Caki2 (cell line): ENCODE measurements around the gene RIC8B. TPM values are rescaled to one million over a fixed set of nuclear protein-coding genes. Genes with fewer than 3 reads are reported as not detected.

Source experiments
- DNase-seq: peaks from one replicate; pipeline ENCODE4 v3.0.0-alpha.2; 2015; ENCODE audit warnings: low read depth
- in situ Hi-C: cut with HindIII; loops from 2 replicates; pipeline ENCODE4 v1.10.0; 2016; ENCODE audit warnings: low sequenced_read_pairs, low pct_unique_long_range_greater_than_20kb, mixed read lengths
- total RNA-seq: library from RNA; depleted of rRNA; stranded (reverse); fragments of >200 nt; shearing (Covaris generic); gene quantifications from 2 replicates; pipeline ENCODE4 v1.2.3, GENCODE V29; 2014; ENCODE audit warnings: low replicate concordance

RIC8B gene
- total RNA-seq, 1 experiment from 2014 or later: 6.9 TPM

DNA sequence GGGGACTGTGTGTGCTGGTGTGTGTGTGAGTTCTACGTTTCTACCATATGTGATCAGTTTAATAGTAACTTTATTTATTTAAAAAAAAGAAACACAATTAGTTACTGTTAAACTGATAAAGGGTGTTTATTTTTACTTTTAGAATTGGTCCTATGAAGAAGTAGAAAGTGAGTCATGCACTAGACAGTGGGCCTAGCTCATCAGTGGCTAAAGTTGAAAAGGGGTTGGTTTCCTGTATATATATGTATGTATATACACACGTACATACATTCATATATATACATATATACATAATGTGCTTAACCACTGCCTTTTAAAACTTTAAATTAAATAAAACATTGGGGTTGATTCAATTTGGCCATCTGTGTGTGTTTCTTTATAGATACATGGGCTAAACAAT is 112.5 kb downstream of the RIC8B start:
- no peak for DNase-seq
- in situ Hi-C loops: no loop called here

DNA sequence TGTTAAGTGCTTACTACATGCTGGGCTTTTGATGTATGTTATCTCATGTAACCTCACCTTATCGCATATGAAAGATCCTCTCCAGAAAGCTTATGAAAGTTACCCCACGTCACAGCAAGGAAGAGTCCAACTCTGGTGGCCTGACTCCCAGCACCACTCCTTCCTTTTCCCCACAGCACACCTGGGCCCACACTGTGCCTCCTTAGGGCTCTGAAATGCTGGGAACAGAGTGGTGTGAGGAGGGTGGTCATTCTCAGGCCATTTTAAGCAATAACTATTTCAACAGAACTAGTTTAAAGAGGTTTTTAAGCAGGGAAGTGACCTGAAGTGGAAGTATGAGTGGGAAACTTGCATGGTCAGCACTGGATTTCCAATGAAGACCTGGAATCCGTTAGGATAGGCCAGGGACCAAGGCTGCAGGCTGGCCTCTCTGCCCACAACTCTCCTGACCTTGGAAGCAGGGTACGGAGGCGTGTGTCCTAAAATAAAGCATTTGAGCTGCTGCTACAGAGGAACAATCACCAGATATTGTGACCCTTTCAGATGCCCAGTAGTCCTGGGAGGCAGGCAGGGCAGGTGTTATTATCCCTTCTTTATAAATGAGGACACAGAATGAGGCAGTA is 114.0 kb downstream of the RIC8B start:
- no peak for DNase-seq
- in situ Hi-C loops: no loop called here

DNA sequence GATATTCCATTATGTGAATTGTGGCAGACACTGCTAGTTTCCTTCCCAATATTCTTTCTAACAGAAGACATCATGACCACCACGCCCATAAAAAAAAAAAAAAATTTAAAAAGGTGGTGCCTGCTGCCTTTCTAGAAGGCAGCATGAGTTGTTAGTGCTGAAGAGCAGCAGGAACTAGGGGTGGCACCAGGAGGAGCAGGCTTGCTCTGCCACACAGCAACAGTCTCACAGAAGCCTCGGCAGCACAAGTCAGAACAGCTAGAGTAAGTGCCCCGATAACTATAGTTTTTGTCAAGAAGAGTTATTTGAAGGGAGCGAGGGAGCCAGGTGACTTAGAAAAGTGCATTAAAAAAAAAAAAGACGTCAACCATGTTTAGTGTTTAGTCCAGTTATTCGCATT is 114.8 kb downstream of the RIC8B start:
- DNase-seq: no peak
- in situ Hi-C loops: no loop called here

DNA sequence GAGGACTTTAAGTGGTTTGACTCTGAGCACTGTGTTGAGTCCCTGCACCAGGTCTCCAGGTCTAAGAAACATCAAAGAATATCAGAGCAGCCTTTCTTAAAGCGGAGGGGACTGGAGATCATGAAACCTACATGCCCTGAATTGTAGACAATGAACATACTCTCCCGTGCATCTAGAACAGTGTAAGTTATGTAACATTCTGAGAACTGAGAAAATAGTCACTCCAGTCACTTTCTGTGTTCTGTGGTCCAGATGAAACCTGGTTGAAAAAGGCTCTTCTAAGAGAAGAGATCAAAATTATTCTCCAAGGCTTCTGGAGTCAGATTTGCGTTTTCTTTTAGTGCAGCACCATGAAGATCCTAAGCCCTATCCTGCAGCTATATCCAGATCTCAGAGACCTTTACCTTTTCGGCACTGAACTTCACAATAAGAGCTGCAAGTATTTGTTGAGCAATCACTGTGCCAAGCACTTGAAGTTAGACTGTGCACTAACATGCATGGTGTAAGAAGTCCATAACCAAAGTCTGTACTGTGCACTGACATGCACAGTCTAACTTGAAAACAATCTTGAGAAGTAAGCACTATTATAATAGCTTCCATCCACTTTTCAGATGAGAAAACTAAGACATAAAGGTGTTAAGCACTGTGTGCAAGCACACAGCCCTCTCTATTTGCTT is 115.6 kb downstream of the RIC8B start:
- DNase-seq: no peak
- in situ Hi-C loops: no loop called here

DNA sequence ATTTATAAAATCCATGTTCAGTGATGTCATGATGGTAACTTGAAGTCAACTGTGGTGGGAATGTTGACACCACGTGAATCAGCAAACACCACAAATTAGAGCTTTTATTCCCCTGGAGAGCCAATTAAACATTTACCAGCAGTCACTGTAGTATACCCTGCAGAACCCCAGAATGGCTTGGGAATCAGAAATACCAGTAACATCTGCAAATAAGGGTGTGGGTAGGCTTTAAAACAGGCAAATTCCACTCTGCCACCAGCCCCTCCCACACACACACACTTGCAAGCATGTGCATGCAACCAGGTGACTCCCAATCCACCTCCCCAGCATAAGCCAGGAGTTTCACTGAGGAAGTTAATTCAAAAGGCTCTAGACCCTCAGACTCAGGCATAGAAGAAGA is 117.6 kb downstream of the RIC8B start:
- DNase-seq: no peak
- in situ Hi-C loops: no loop called here

DNA sequence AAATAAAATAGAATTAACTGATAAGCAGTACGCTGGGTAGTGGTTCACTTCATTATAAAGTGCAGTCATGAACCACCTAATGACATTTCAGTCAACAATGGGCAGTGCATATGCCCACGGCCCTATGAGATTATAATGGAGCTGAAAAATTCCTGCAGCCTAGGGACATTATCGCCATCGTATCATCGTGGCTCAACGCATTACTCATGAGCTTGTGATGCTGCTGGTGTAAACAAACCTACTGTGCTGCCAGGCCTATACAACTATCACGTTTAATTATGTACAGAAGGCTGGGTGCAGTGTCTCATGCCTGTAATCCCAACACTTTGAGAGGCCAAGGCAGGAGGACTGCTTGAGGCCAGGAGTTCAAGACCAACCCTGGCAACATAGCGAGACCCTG is 119.0 kb downstream of the RIC8B start:
- in situ Hi-C loops: no loop called here
- no peak for DNase-seq

DNA sequence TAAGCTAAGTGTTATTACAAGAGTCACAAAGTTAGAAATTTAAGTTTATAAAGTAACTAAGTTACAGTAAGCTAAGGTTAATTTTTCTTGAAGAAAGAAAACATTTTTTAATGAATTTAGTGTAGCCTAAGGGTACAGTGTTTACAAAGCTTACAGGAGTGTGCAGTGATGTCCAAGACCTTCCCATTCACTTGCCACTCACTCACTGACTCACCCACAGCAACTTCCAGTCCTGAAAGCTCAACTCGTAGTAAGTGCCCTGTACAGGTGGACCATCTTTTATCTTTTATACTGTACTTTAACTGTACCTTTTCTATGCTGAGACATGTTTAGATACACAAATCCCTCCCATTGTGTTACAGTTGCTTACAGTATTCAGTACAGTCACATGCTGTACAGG is 120.3 kb downstream of the RIC8B start:
- DNase-seq: no peak
- in situ Hi-C loops: no loop called here

DNA sequence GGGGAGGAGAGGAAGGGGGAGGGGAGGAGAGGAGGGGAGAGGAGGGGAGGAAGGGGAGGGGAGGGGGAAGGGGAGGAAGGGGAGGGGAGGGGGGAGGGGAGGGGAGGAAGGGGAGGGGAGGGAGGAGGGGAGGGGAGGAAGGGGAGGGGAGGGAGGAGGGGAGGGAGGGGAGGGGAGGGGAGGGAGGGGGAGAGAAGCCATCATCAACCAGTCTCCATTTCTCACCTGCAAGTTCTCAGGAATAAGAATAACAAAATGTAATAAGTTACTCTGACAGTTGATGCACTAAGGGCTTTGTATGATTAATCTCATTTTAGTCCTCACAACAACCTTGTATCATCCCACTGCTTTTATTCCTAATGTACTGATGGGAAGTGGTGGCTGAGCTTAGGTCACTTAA is 122.1 kb downstream of the RIC8B start:
- DNase-seq: no peak
- in situ Hi-C loops: no loop called here

DNA sequence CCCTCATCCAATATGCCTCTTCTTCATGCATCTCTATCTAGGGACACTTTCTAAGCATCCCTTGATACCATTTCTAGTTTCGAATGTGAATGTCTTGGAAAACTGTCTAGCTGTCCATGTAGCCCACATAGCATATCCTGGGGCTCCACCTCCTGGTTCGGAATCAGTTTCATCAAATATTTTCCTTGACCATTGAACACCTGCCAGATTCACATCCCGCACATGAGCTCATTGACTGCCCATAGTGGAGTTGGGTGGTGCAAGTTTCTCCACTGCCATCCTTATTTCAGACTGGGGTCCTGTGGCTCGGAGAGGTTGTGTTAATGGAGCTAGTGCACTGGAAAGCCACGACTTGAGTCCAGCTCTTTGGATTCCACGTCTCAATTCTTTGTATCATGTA is 122.6 kb downstream of the RIC8B start:
- DNase-seq: no peak
- in situ Hi-C loops: no loop called here

DNA sequence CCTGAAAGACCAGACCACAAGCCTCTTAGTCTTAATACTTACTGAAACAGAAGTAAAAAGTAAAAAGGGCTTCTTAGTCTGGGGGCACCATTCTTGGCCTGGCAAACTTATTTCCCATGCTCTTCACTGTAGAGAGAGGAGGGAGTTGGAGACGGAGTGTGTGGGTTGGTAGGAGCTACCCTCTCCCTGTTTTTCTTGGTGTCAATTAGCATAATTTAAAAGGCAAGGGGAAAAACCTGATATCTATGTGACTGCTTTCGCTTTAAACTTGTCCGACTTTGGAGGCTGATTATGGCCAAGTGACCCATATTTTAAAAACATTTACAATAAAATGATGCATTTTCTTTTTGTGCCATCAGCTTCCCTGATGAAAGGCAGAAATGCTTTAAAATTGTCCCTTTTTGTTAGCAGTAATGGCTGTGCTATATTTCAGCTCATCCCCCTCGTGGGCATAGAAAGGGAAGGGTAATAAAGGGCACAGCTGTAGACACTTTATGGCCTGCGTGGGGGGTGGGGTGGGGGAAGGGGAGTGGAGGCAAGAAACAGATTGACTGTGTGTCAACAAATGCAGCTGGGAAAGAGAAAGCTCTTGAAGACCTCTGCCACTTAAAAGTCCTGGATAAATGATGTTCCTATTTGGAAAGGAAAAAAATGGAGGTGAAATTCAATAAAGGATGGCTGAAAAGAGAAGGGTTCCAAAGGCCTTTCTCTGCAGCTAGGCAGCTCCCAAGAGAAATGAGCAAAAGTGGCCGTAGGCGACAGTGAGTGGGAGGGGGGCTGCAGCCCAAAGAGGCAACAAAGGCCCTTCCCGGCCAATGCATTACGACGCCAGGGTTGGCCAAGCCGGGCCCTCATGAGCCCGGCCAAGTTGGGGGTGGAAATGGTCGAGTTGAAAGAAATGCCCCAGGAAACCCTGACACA is 123.8 kb downstream of the RIC8B start:
- in situ Hi-C loops: no loop called here
- no peak for DNase-seq

DNA sequence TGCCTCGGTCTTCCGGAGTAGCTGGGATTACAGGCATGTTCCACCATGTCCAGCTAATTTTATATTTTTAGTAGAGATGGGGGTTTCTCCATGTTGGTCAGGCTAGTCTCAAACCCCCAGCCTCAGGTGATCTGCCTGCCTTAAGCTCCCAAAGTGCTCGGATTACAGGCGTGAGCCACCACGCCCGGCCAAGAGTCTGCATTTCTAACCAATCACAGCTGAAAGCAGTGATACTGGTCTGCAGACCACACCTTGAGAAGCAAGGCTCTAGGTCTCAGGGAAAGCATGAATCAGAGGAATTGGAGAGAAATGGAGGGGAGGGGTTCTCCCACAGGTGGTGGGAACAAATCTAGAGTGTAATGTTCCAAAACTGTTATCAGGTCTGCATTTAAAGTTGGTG is 126.1 kb downstream of the RIC8B start:
- in situ Hi-C loops: no loop called here
- DNase-seq: no peak

DNA sequence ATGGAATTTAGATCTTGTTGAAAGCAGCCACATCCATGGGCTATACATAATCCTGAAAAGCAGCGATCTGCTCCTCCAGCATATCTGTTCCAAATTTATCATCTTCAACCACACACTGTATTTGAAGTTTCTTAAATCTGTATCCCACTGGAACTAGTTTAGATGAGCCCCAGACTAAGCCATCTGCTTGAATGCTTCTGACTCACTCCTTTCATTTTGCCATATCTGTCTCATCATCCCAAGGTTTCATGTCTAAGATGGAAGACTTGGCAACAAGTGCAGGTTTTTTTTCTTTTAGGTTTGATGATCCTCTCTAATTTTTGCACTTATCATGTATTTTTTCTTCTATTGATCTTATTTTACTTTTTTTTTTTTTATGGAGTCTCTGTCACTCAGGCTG is 126.8 kb downstream of the RIC8B start:
- in situ Hi-C loops: no loop called here
- DNase-seq: no peak

DNA sequence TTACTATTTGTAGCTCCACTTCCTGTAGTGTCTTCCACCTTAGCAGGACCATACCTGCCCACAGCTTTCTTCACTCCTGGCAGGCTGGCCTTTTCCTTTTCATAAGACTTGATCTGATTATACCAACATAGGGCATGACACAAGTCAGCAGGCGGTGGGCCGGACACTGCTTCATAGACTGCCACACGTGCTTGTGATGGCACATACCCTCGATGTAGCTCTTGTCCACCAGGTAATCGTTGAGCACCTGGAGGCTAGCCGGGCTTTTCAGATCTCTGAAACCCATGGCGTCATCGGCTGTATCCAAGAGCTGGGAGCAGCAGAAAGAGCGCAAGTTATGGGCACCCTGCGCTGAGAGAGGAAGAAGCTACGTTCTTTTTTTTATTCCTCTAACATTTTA is 127.6 kb downstream of the RIC8B start:
- no peak for DNase-seq
- in situ Hi-C loops: no loop called here

DNA sequence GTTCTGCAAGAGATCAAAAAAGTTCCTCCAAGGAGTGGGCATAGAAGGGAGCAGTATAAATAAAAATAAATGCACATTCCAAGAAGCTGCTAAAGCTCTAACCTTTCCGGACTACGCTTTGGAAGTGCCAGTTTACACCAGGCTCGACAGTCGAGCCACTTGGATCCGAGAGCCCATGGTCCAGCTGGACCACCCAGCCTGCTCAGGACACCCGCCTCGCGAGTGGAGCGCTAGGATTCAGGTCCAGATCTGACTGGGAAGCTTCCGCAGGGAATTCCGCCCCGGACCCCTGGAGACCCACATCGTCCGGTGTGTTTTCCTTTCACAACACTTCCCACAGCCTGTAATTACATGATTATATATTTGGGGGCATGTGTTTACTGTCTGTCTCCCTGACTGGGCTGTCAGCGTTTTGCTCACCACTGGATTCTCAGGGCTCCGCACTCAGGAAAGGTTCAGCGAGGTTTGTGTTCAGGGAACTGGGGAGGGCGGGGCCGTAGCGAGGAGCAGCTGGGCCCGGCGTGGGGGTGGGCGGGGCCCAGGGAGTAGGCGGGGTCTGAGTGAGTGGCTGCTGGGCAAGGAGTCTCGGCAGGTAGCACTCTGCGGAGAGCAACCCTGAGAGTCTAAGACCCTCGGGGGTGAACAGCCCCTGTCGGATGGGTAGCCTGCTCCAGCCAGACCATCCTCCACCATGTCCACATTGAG is 128.9 kb downstream of the RIC8B start:
- DNase-seq: no peak
- in situ Hi-C loops: no loop called here

DNA sequence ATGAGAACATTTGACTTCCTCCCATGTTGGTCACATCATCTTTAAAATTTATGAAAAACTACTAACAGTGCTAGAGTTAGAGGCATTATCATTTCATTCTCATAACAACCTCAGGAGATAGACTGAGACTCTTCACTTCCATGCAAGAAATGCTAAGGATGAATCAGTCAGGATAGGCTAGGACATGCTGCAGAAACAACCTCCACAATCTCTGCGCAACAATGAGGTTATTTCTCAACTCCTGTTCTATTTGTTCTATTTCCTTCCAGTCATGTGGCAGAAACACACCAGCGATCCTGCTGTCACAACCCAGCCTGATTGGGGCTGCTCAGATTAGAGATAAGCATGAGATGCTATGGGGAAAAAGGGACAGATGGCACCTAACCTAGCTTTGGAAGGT is 132.2 kb downstream of the RIC8B start:
- in situ Hi-C loops: no loop called here
- DNase-seq: no peak

DNA sequence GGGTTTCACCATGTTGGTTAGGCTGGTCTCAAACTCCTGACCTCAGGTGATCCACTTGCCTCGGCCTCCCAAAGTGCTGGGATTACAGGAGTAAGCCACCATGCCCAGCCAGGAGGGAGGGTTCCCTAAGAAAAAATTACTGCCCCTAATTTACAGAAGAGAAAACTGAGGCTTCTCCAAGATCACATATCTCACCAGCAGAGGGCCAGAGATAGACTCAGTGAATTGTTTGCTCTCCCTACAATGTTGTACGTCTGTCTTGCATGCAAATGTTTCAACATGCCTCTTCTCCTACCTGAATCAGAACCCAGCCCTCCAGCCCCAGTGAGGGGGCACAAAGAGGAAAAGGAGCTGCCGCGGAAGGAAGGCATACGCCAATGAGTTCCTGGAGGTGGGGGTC is 132.9 kb downstream of the RIC8B start:
- DNase-seq: no peak
- in situ Hi-C loops: no loop called here

DNA sequence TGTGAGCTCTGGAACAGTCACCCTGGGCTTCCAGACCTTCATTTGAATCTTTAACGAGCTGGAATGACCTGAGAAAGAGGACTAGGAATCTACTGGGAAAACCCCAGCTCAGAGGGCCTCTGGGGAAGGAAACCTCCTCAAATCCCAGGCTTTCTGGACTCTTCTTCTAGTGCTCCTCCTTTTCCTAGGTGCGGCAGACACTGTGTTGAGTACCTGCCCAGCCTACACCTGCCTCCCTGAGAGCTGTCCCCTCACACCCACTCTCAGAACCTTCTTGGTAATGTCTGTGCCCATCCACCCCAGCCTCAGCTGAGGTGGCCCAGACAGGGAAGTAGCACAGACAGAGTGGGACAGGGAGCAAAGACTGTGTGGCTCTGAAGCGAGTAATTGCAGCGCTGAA is 133.4 kb downstream of the RIC8B start:
- in situ Hi-C loops: no loop called here

DNA sequence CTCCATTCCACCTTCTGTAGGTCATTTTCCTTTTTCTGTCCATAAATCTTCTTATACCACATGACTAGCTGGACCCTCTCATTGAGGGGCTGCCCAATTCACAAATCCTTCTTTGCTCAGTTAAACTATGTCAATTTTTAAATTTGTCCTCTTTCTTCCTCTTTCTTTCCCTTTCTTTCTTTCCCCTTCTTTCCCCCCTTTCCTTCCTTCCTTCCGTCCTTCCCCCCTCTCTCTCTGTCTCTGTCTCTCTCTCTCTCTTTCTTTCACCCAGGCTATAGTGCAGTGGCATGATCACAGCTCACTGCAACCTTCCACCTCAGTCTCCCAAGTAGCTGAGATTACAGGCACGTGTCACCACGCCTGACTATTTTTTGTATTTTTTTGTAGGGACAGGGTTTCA is 134.1 kb downstream of the RIC8B start:
- in situ Hi-C loops: no loop called here
- no peak for DNase-seq

More for the DNA sequence above, 133.4 kb downstream of the RIC8B start:
- no peak for DNase-seq

DNA sequence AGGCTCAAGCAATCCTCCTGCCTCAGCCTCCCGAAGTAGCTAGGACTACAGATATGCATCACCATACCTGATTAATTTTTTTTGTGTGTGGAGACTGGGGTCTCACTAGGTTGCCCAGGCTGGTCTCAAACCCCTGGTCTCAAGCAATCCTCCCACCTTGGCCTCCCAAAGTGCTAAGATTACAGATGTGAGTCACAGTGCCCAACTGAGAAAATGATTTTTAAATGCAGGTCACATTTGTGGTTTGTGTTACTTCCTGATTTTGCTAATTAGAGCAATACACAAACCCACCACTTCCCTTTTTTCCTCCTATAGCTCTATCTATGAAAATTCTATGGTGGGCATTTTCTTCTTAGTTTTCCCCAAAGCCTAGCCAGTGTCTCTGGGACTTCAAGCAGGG is 135.7 kb downstream of the RIC8B start:
- in situ Hi-C loops: no loop called here

More for the DNA sequence above, 135.7 kb downstream of the RIC8B start:
- DNase-seq: no peak
